GM15510 (cell line): ENCODE measurements around the gene BMPR1B.

Source experiments
- POLR2A ChIP-seq: IDR thresholded peaks from 3 replicates; pipeline ENCODE4 v1.6.1; 2011; ENCODE audit warnings: borderline replicate concordance; ENCODE audit not compliant: insufficient read length; ENCODE audit errors: extremely low read depth

Gene BMPR1B

DNA sequence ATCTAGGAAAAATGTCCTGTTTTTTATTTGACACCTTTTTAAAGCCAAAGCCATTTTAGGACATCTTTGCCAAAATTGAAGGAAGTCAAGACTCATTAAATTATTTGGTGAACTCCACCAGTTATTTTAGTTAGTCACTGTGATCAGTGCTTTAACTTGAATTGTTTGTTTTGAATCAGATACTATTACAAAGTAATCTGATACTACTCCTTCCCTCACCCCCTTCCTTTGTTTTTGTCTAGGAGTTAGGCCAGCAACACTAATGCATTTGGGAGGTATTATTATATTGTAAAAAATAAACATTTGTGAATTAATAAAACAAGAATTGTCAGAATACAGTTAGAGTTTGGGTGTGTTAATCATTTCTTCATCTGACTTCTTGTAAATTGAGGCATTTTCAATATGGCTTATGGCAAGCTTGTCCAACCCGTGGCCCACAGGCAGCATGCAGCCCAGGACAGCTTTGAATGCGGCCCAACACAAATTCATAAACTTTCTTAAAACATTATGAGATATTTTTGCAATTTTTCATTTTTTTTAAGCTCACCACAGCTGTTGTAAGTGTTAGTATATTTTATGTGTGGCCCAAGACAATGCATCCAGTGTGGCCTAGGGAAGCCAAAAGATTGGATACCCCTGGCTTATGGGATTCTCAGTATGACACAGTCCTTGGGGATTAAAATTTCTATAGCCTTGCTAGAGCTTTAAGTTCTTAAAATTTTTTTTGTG lies 182.2 kb downstream of the BMPR1B start:
- TF ChIP-seq POLR2A: no peak

- TF ChIP-seq POLR2A: no peak
Measured at GRCh38 chr4:94940520-94940908, 182.8 kb downstream of the BMPR1B start.

DNA sequence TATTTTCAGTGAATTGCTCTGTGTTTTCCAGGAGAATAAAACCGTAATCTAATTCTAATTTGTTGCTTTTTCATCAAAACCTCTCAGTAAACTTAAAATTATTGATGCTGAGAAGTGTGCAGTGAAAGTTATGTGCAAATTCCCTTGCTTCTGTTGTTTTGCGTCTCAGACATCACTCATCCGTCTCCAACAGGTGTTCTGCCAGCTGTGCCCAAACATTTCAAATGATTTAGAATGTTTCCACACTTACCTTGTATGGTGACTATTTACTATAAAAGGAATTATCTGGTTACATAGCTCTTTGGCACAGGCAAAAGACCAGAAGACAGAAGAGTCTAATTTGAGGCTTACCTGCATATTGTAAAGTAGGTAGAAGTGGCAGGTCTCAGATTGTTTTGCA lies 184.0 kb downstream of the BMPR1B start:
- no peak for TF ChIP-seq POLR2A

DNA sequence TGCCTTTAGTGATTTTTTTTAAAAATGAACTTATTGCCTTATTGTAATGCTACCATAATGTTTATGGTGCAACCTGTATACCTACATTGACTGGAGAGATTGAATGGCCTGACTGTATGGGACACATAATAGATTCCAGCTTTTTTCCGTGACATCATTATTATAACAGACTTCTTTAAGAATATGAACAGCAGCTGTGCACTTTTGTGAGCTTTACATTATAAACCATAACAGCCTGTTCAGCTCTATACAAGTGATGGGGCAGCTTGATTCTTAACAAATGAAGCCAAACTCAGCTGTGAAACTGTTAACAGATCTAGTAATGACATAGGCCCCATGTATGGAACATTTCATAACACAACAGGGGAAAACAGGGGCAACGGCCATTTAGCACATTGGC lies 187.0 kb downstream of the BMPR1B start:
- no peak for TF ChIP-seq POLR2A

DNA sequence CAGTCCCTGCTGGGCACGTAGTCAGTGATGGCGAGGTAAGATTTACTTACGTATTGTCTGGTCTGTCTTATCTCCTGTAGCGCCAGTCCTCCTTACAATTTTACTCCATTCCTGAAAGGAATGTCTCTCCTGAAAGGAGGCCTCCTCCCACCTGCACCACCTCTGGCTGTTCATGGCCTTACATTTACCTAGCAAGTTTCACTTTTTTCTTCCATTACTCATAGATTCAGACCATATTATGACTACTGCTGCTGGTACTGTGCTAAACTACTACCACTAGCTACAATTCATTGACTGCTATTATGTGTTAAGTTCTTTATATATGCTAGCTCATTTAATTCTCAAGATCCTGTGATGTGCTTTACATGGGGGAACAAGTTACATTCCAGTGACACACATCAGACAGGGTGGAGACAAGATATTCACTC lies 189.9 kb downstream of the BMPR1B start:
- TF ChIP-seq POLR2A: no peak

- TF ChIP-seq POLR2A: no peak
Measured at GRCh38 chr4:94954251-94954650, 196.5 kb downstream of the BMPR1B start.

- TF ChIP-seq POLR2A: no peak
Measured at GRCh38 chr4:94957030-94957429, 199.3 kb downstream of the BMPR1B start.

- no peak for TF ChIP-seq POLR2A
Measured at GRCh38 chr4:94959307-94959706, 201.6 kb downstream of the BMPR1B start.

GRCh38 chr4:94960708-94961107 lies 203.0 kb downstream of the BMPR1B start:
- no peak for TF ChIP-seq POLR2A

DNA sequence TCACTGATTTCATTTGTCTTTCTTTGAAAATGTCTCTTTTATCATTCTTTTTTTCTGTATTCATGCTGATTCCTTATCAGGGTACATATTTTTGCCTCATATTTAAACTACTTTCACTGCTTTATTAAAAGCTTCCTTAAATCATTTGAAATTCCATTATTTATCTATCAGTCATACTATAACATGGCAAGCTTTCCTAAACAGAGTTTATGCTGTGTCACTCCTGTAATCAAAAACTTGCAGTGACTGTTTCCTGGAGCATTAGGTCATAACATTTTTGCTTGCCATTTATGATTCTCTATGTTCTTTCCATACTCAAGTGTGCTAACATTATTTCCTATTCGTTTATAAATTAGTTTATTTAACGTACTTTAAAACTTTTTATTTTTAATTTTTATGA lies 203.7 kb downstream of the BMPR1B start:
- no peak for TF ChIP-seq POLR2A

GRCh38 chr4:94962484-94962883 lies 204.7 kb downstream of the BMPR1B start:
- TF ChIP-seq POLR2A: no peak

GRCh38 chr4:94965852-94966251 lies 208.1 kb downstream of the BMPR1B start:
- TF ChIP-seq POLR2A: no peak

GRCh38 chr4:94968493-94968892 lies 210.7 kb downstream of the BMPR1B start:
- TF ChIP-seq POLR2A: no peak

- TF ChIP-seq POLR2A: no peak
Measured at GRCh38 chr4:94970650-94971049, 212.9 kb downstream of the BMPR1B start.

DNA sequence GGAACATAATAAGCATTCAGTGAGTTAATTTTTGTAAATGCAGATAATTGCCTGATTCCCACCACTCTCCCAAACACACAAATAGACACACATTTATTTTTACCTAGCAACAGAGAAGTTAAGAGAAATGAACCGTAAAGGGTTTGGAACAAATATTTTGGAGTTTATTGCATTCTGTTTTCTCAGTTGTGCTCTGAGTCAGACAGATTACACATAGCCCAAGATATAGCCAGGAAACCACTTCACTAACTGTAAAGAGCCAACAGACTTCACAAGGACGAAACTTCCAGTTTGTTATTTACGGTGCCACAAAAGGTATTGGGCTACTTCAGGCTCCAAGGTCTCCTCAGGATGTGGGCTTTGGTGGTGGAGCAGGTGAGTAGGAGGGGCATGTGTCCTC lies 217.0 kb downstream of the BMPR1B start:
- no peak for TF ChIP-seq POLR2A

DNA sequence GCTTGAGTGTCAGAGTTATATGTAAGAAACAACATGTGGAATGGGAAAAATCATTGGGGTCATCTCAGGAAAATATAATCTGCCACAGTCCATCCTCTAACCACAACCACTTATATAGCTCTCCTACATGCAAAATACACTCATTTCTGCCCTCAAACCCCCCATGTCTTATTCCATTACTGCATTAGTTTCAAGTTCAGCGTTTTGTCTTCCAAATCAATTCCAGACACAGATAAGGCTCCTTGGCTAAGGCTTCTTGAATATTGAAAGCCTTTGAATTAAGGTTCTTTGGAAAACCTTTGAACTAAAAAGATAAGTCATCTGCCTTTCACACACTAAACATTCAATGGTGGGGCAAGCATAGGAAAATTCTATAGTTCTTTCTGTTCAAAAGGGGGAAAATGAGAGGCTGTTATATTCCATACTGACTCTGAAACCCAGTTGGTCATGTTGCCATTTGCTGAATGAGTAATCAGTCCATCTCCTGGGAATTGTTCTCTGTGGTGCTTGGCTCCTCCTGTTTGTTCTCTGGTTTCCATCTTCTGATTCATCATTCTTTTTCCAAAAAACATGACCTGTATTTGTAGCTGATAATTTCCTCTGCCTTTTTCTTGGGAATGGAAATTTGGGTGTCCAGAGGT lies 218.7 kb downstream of the BMPR1B start:
- TF ChIP-seq POLR2A: no peak

GRCh38 chr4:94978904-94979303 lies 221.1 kb downstream of the BMPR1B start:
- no peak for TF ChIP-seq POLR2A

- no peak for TF ChIP-seq POLR2A
Measured at GRCh38 chr4:94979621-94980020, 221.9 kb downstream of the BMPR1B start.
